CD1c-positive myeloid dendritic cell (primary cell): ENCODE data around the gene C3orf22.

Experiments
- DNase-seq: peaks from one replicate; pipeline ENCODE4 v3.0.0-alpha.2; 2016; ENCODE audit errors: extremely low spot score

The C3orf22 gene

GRCh38 chr3:126527455-126528211, 31.1 kb downstream of the C3orf22 start:
- DNase-seq: peak; percentile 38

- DNase-seq: no peak
Observed at GRCh38 chr3:126527006-126527405, 31.7 kb downstream of the C3orf22 start.

- DNase-seq: no peak
Observed at GRCh38 chr3:126526668-126527005, 32.1 kb downstream of the C3orf22 start.

- no peak for DNase-seq
Observed at GRCh38 chr3:126525853-126526667, 32.7 kb downstream of the C3orf22 start.

- no peak for DNase-seq
Observed at GRCh38 chr3:126525091-126525852, 33.5 kb downstream of the C3orf22 start.

GRCh38 chr3:126524429-126524988, 34.2 kb downstream of the C3orf22 start:
- peak; percentile 63 for DNase-seq

- DNase-seq: peak; percentile 78
Observed at GRCh38 chr3:126523745-126524428, 34.8 kb downstream of the C3orf22 start, which contains the start of gene CHST13. TSS of gene CHST13 (plus strand) at chr3:126524155. CDS start at chr3:126524333, 178 bp downstream.

- DNase-seq: peak; percentile 68
Observed at GRCh38 chr3:126522363-126522788, 36.4 kb downstream of the C3orf22 start.

- DNase-seq: no peak
Observed at GRCh38 chr3:126521122-126521891, 37.4 kb downstream of the C3orf22 start.

GRCh38 chr3:126519506-126520455, 39.0 kb downstream of the C3orf22 start:
- no peak for DNase-seq

- no peak for DNase-seq
Observed at GRCh38 chr3:126518779-126519177, 40.0 kb downstream of the C3orf22 start.

- no peak for DNase-seq
Observed at GRCh38 chr3:126517986-126518778, 40.5 kb downstream of the C3orf22 start.

GRCh38 chr3:126517291-126517951, 41.3 kb downstream of the C3orf22 start, which contains the start of gene UROC1:
TSS of gene UROC1 (minus strand) at chr3:126517773. CDS start at chr3:126517719, 54 bp downstream.
- DNase-seq: no peak

GRCh38 chr3:126516936-126517290, 41.8 kb downstream of the C3orf22 start:
- no peak for DNase-seq

- no peak for DNase-seq
Observed at GRCh38 chr3:126516152-126516935, 42.4 kb downstream of the C3orf22 start.

GRCh38 chr3:126515066-126515706, 43.5 kb downstream of the C3orf22 start:
- DNase-seq: no peak

GRCh38 chr3:126514161-126514560, 44.6 kb downstream of the C3orf22 start:
- DNase-seq: no peak
